Fibroblast of peridontal ligament (primary cell): Measurements from ENCODE around the gene BSN.

ENCODE experiments used
- DNase-seq: peaks from one replicate; pipeline ENCODE4 v3.0.0-alpha.2; 2010; ENCODE audit errors: extremely low read depth

Gene BSN

DNA sequence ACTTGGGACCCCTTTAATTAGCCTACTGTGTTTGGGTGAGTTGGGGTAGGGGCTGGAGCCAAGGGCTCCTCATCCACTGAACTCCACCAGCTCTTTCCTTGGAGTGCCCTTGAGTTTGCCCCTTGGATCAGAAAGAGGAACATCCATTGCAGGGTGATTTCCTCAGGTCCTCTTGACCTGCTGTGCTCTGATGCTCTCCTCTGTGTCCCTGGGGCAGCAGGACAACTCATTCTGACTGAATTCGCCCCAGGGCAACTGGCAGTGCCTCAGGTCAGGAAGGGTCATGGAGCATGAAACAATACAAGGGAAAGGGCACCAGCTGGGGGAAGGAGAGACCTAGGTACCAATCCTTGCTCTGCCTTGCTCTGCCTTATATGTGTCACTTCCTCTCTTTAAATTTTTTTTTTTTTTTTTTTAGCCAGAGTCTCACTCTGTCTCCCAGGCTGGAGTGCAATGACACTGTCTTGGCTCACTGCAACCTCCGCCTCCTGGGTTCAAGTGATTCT is 47.8 kb downstream of the BSN start:
- DNase-seq, result no peak

DNA sequence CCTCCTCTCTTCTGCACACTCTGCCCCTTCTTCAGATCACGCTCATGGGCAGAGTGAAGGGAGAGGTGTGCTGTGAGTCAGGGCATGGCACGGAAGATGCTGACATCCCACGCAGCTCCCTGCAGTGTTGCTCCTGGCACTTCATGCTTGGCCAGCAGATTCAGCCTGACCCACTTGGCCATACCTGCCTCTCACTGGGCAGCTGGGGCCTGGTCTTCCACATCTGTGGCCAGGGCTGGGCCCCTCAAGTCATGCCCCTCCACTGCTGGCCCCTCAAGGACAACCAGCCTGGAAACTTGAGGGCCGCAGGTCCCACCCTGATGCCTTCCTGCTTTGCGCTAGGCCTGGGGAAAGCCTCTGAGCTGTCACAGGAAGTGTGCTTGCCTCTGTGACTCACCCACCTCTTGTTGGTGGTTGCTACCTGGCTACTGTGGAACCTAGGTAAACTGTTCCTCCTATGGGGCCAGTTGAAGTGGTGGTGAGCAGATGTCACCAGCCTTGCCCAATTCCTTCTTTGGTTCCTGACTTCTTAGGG is 48.7 kb downstream of the BSN start:
- no peak for DNase-seq

DNA sequence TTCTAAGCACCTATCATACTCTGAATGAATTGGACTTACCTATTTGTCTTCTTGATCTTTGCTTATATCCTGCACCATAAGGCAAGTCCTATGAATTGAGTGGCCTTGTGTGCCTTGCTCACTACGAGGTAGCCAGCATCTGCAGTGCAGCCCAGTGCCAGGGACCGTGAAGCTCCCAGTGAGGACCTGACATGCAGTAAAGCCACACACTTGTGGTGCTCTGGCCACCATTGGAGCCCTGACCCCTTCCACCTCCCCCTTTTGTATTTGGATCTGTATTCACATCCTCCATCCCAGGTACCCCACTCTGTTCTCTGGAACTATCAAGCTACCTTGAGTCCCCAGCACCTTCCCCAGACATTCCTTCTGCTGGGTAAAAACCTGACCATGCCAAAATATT is 52.1 kb downstream of the BSN start:
- DNase-seq, result no peak

DNA sequence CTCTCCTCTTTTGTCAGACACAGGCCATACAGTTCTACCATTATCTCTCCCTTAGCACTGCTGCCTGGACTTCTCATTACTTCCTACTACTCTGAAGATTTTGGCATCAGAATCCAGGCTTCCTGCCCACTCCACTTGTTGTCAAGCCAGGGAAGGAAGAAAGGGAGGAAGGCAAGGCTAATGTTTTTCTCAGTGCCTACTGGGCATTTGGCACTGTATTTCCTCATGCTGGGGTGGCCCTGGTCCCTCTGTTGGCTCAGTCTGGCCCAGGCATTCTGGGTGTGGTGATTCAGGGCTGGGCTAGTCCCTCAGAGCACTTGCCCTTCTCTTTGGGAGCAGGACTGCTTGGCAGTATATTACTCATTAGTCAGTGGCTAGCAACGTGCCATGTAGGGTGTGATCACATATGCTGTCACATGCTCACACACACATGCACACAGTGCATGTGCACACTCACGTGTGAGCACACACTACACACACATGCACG is 52.9 kb downstream of the BSN start:
- DNase-seq, result no peak

DNA sequence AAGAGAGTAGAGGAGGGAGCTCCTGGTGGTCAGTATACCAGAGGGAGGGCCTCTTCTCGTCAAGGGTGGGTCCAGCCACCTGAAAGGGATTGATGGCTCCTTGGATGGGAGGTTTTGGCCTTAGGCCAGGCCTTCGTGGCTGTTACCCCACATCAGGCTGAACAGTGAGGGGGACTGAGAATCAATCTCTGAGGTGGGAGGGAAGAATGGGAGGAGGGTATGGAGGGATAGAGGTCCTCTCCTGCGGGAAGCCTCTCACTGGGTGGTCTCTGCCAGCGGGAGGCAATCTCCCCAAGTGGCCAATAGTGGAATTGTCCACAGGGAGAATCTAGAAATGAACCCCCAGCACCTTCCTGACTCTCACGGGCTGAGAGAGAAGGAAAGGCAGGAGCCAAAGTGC is 53.5 kb downstream of the BSN start:
- DNase-seq, result no peak

DNA sequence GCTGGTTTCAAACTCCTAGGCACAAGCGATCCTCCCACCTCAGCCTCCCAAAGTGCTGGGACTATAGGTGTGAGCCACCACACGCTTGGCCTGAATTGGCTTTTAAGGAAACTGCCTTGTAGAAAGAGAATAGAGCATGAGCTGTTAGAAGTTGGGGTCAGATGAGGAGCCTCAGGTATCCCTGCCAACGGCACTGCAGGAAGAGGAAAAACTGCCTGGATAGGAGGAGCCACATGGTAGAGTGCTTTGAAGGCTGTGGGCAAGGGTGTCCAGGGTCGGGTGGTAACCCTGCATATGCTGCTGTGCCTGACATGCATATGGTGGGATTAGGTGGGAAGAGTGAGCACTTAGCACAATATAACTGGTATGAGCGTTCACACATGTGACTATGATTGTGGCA is 55.0 kb downstream of the BSN start:
- DNase-seq, result no peak

DNA sequence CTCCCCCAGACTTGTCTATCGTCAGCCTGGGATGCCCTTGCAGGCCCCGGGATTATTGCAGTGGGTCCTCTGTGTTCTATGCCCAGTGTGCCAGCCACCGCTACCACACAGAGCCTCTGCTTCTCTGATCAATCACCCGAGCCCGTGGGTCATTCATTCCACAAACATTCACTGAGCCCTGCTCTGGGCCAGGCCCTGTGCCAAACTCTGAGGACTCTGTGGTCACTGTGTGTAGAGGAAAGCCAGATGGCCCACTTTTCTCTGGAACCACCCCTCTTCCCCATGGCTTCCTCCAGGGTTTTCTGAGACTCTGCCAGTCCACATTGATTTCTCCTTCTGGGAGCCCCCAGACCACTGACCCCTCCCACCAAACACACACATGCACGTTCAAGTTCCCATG is 55.5 kb downstream of the BSN start:
- DNase-seq, result peak; percentile 8

DNA sequence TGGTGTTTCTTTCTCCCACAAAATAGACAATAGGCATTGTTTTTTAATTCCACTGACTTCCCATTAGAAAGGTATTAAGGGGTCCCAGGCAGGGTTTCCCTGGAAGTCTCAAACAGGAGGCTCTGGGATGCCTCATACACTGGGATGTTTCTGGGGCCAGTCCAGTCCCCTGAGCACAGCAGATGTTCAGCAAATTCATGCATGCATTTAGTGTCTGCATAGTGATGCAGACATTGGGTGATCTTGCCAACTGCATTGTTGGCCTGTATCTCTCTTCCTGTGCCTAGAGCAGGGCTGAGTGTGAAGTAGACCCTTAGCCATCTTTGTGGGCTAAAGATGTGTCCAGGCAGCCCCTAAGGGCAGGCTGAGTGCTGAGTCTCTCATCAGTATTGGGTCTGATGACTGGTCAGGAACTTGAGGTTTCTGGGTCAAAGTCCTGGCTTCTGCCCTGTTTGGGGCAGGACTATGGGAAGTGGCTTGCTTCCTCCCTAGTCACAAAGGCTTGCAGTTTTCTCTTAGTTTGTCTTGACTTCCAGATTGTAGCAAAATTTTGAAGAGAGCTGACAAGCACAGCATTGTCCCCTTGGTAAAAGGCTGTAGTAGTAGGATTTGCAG is 56.5 kb downstream of the BSN start:
- DNase-seq, result no peak

DNA sequence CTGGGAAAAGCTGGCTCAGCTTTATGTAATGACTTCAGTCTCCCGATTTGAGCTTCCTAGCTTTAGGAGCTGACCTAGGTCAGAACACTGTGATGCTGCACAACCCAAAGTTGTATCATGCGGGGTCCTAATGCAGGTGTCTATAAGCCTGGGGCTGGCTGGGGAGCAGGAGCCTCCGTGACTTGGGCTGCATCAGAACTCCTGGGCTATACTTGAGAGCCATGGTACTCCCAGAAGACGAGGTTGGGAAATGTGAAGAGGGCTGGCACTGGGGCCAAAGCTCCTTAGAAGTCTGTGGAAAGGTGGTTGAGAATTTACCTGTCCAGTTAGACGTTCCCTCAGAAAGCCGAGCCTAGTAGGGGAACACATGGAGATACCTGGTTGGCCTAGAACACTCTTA is 57.0 kb downstream of the BSN start:
- no peak for DNase-seq

DNA sequence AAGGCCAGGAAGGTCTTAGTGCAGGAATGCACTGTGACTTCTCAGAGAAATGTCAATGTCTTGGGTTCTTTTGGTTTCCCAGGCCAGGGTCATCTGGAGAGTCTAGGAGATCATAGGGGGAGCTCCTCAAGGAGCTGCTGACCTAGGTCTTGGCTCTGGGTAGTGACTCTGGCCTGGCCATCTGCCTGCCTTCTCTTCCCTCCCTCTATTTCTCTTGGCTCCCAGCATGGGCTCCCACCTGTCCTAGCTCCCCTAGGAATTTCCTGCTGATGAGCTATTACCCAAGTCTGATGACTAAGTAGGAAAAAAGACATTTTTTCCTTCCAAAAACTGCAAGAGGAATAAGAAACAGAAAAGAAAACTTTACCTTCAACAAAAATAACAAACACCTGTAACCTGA is 57.4 kb downstream of the BSN start:
- DNase-seq, result no peak

DNA sequence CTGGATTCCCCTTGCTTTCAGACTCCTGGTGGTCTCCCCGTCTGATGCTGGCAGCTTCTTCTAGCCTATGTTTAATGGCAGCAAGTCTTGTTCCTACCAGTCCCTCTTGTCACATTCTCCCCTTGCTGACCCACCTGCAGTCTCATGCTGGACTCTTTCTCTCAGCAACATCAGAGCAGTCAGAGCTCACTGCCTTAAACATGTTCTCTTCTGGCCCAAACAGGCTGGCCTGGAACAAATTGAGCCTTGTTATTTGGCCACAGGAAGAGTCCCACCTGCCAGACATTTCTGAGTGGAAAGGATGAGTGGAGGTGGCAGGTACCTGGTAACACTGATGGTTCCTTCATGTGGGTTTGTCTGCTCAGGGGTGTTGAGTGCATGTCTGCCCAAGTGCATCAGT is 60.7 kb downstream of the BSN start:
- DNase-seq, result no peak

DNA sequence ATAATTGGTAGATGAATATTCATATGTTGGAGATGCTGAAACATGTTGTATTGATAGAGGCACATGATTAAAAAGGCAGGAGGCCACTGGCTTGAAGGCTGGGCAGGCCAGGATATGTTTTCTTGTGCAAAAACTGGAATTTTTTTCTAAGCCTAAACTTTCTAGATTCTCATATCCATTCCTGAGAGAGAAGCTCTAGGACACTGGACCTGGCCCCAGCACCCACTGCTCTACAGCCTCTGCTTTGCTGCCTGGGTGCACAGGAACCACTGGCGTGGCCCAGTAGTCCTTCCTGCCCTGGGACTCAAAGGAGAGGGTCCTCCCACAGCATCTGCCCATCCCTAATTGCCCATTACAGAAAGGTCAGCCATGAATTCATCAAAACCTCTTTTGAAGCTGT is 61.8 kb downstream of the BSN start:
- no peak for DNase-seq

DNA sequence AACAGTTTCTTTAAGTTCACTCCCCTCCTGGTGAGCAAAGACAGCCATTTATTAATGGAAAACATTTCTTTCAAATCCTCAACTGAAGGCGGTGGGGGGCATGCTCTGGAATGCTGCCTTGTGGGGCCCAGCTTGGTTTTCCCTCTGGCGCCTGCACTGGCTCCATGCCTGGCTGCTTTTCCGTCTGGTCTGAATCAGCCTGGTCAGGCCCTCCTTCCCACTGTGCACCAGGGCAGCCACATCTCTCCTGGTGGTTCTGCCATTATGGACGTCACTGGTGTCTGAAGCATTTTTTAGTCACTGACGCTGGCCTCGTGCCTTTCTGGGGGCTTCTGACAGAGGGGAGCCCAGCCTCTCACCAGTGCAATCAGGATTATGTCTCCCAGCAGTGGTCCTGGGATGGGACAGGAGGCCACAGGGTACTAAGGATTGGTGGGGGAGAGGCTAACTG is 62.2 kb downstream of the BSN start:
- DNase-seq, result peak; percentile 68

DNA sequence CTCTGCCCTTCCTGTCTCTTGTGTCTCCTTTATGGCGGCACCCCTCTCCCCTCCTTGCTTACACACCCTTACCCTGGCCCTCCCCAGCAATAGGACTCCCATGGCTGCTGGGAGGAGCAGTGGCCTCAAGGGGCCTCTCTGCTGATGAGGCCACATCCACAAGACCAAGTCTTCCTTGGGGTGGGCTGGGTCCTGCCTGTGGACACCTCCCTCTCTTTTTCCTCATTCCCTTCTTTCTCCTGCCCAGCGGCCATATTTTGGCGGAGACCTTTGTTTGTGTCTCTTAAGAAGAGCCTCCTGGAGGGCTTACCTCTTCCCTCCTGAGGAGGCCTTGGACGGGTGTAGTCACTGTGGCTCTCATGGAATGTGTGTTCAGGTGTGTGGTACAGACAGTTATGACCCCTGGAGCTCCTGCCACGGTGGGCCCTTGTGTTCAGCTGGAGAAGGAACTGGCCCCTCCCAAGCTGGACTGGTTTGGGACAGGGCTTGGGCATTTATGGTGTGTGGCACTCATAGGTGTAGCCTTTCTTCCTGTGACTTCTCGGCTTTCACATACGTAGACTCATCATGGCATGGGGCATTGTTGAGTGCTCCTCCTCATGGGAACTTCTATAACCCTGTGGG is 63.2 kb downstream of the BSN start:
- DNase-seq, result no peak

DNA sequence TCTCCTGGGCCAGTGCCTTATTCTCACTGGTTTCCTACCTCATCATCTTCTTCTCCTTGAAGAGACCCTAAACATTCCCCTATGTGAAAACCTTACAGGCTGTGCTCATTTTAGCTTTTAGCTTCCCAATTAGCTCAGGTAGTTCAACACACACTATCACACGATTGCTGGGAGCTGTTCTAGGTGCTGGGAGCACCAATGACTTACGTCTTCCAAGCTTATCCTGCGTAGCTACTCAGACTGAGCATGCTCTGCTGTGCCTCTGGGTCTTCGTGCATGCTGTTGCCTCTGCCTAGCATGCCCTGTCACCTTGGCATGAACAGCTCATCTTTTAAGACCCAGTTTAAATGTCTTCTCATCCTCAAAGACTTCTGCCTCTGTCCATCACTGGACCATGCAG is 64.1 kb downstream of the BSN start:
- no peak for DNase-seq

DNA sequence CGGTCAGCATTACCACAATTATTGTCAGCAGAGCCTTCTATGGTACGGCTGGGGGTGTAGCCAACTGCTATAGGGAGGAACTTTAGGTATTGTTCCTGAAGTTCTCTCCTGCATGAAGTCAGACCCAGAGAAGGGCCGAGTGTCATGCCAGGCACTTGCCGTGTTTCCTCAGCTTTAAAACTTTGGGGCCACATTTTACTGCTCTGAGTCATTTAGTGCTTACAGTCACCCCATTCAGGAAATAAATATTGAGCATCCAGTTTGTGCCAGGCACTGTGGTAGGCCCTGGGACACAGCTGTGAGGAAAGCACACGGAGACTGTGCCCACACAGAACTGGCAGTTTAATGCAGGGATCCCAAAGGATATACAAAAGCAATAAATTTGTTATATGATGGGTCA is 65.4 kb downstream of the BSN start:
- DNase-seq, result no peak

DNA sequence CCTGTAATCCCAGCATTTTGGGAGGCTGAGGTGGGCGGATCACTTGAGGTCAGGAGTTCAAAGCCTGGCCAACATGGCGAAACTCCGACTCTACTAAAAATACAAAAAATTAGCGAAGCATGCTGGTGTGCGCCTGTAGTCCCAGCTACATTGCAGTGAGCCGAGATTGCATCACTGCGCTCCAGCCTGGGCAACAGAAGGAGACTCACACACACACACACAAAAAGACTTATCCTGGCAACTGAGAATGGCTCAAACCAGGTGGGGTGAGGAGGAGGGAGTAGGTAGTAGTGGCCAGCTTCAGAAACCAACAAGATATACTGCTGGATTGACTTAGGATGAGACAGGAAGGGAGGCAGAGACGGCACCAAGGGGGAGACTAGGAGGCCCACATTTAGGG is 66.5 kb downstream of the BSN start:
- no peak for DNase-seq

DNA sequence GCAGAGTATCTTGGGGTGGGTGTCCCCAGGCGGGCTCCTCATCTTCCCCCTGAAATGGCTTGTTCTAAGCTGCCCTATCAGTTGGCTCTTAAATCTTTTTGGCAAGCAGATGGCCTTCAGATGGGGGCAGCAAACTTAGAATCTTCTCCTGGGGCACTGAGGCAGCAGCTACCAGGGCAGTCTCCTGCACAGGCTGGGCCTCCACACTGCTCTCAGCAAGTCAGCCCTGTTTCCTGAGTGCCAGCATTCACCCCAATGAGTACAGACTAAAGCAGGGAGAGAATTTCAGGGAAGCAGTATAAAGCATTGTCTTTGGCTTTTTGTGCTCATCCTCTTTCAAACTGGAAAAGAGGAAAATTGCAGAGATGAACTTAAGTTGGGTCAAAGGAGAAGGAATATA is 68.8 kb downstream of the BSN start:
- DNase-seq, result no peak

DNA sequence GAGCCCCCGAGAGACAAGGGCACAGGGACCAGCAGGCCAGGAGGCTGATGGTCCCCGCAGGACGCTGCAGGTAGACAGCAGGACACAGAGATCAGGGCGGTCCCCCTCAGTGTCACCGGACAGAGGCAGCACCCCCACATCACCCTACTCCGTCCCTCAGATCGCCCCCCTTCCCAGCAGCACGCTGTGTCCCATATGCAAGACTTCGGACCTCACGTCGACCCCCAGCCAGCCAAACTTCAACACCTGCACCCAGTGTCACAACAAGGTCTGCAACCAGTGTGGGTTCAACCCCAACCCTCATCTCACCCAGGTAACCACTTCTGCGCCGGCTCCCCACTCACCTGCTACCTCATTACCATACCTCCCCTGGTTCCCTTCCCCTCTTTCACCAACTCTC is 70.8 kb downstream of the BSN start:
- DNase-seq, result no peak

DNA sequence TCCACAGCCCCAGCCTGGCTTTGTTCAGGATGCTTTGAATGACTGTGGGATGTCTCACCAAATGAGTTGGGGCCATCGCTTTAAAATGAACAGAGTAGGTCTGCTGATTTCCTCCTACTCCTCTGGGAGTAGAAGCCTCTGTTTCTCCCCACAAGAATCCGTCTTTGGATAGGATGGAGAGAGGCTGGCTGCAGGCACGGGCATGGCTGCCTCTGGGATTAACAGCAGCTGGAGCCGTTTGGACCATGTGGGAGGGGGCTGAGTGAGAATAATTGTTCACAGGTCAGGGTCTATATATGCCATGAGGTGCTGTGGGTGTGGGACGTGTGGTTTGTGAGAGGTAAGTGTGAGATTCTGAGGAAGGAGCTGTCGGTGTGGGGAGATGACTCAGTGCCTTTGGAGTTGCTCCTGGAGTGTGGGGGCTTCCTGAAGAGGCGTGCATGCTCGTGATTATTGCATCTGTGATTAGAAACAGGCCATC is 71.9 kb downstream of the BSN start:
- DNase-seq, result peak; percentile 6

DNA sequence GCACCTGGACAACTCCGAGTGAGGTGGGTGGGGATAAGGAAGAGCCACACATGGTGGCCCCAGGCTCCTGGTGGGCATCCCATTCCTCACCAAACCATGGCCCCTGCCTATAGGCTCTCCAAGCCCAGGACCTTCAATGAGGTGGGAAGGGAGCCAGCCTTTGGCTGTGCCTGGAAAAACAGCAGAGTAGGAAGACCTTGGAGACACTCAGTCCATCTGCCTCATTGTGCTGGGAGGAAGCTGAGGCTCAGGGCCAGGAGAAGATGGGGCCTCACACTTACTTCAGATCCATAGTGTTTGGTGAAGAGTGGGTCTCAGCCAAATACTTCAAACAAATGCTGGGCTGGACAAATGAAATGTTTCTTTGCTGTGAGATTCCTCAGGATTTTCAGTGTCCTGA is 72.5 kb downstream of the BSN start:
- DNase-seq, result no peak

DNA sequence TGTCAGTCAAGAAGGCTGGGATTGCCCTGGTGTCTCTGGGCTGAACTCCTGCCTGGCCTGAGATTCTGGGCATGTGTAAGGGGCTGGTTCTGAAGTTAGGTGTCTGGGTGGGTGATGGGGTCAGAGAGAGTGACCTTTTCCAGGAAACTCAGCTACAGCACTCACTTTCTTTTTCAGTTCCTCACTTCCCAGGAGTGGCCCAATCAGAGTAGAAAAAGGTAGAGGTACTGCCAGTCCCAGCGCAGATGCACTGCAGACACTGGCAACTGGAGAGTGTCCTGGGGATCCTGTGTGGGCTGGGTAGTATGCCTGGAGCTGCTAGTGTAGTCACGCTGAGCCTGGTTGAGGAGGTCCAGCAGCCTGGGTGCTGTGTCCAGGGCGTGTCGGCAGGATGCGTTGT is 73.4 kb downstream of the BSN start:
- no peak for DNase-seq

DNA sequence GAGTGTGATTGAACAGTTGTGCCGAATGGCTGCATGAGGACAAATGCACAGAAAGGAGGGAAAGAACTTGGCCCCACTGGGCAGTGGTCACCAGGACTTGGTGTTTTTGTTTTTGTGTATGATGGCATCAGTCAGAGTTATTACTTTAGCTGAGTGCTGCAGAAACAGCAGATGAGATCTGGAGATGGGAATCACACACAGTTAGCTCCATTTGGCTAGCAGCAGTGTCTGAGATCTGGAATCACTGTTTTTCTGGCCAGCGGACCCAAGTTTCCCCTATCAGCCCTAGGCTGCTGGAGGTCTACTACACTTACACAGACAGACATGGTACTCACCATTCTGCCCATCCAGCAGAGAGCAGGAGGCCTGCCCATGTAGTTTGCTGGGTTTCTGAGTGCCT is 74.0 kb downstream of the BSN start:
- no peak for DNase-seq
